ENCODE results near the gene SSR4.

SSR4 gene

GRCh38 chrX:153844509-153845082, 50.1 kb downstream of the SSR4 start:
- Histone ChIP-seq H3K27ac (ENCODE audit: low read depth, low read length) (no peak overlapping the region), H3K9ac (ENCODE audit: low read length in 5 of 5) (no peak overlapping the region), H3K4me3 (ENCODE audit: low read depth in 1 of 5, low read length in 5 of 5) (no peak overlapping the region)

DNA sequence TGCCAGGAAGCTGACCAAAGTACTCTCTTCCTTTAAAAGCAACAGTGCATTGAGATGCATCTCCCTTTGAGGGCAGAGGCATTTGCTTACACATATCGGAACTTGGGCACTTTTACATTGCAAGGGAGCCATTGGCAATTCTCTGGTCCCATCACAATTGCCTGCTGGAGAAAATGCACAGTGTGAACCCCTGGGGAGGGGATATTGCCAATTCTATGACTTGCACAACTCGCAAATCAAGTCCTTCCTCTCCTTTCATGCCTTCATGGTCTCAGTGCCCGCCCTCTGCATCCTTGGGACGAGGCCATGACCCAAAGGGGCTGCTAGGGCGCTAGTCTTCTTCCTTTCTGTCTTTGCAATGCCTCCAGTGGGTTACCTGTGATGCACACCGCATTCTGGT, 50.7 kb downstream of the SSR4 start:
- Histone ChIP-seq H3K36me3 (ENCODE audit: control insufficient read depth in 5 of 5, insufficient read depth in 5 of 5, low read length in 5 of 5) (no peaks in the 10 kb centered on the region), H3K9me3 (ENCODE audit: control insufficient read depth in 5 of 5, low read length in 5 of 5) (peaks cover 0 to 3% (median 0%) of the 10 kb centered on the region in 5 donors), H3K9ac (ENCODE audit: low read length in 5 of 5) (no peak overlapping the region), H3K4me3 (ENCODE audit: low read depth in 1 of 5, low read length in 5 of 5) (no peak overlapping the region), H3K27ac (ENCODE audit: low read depth, low read length) (no peak overlapping the region), H3K27me3 (ENCODE audit: control insufficient read depth in 5 of 5, insufficient read depth in 4 of 5, low read length in 5 of 5) (peaks cover 0 to 21% (median 6%) of the 10 kb centered on the region in 5 donors), H3K4me1 (ENCODE audit: control insufficient read depth in 5 of 5, insufficient read depth in 5 of 5, low read length in 5 of 5) (no peaks in the 10 kb centered on the region)

More at GRCh38 chrX:153844509-153845082, 50.1 kb downstream of the SSR4 start:
- no peaks in the 10 kb centered on the region for H3K36me3 ChIP-seq (ENCODE audit: control insufficient read depth in 5 of 5, insufficient read depth in 5 of 5, low read length in 5 of 5)
- H3K4me1 ChIP-seq (ENCODE audit: control insufficient read depth in 5 of 5, insufficient read depth in 5 of 5, low read length in 5 of 5): no peaks in the 10 kb centered on the region
- peaks cover 0 to 3% (median 0%) of the 10 kb centered on the region in 5 donors for H3K9me3 ChIP-seq (ENCODE audit: control insufficient read depth in 5 of 5, low read length in 5 of 5)
- peaks cover 0 to 24% (median 6%) of the 10 kb centered on the region in 5 donors for H3K27me3 ChIP-seq (ENCODE audit: control insufficient read depth in 5 of 5, insufficient read depth in 4 of 5, low read length in 5 of 5)

DNA sequence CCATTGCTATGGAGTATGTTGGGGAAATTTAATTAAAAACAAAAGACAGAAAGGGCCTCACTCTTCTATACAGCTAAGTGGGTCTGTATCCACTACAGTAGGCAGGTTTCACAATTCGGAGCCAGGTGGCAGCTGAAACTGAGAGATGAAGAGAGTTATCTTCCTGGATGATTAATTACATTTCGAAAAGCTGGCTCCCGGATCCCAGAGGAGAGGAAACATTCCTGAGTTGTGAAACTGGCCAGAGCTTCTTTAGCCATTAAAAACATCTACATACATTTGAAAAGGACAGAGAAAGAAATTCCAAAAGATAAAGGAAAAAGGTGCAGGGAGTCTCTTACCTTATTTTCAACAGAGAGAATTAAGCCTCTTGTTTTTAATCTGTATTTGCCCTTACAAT, 51.4 kb downstream of the SSR4 start:
- Histone ChIP-seq H3K9ac (ENCODE audit: low read length in 5 of 5) (no peak overlapping the region), H3K4me3 (ENCODE audit: low read depth in 1 of 5, low read length in 5 of 5) (no peak overlapping the region), H3K4me1 (ENCODE audit: control insufficient read depth in 5 of 5, insufficient read depth in 5 of 5, low read length in 5 of 5) (no peaks in the 10 kb centered on the region), H3K9me3 (ENCODE audit: control insufficient read depth in 5 of 5, low read length in 5 of 5) (peaks cover 0 to 3% (median 0%) of the 10 kb centered on the region in 5 donors), H3K36me3 (ENCODE audit: control insufficient read depth in 5 of 5, insufficient read depth in 5 of 5, low read length in 5 of 5) (no peaks in the 10 kb centered on the region), H3K27ac (ENCODE audit: low read depth, low read length) (no peak overlapping the region), H3K27me3 (ENCODE audit: control insufficient read depth in 5 of 5, insufficient read depth in 4 of 5, low read length in 5 of 5) (peaks cover 2 to 24% (median 9%) of the 10 kb centered on the region in 5 donors)

Measured in subcutaneous abdominal adipose tissue (tissue), 5 donors.